MCF 10A (cell line): ENCODE measurements around the gene SPNS1. TPM values are rescaled to one million over a fixed set of nuclear protein-coding genes. Genes with fewer than 3 reads are reported as not detected.
"Not testable (repeated sequence)": the region's sequence is repeated elsewhere in the genome, so short reads cannot be mapped to it uniquely, and the experiment has no call there.

ENCODE experiments used
- BruUV-seq: library from RNA; stranded (reverse); fragments of 400-500 nt; replicated peaks from 2 replicates; lab custom pipeline; 2021; lab: Mats Ljungman, UMichigan
- CTCF ChIA-PET: fragments of 300-600 bp; sonication (Branson Sonifier 250); formaldehyde crosslinking; extraction: SDS; loops from one replicate; lab custom pipeline; 2021; ENCODE audit warnings: antibody characterized with exemption, inconsistent platforms; lab: Yijun Ruan, JAX
- POLR2A ChIA-PET: fragments of 300-600, 350-650 bp; sonication (Branson Sonifier 250); formaldehyde crosslinking; extraction: SDS; loops from one replicate; lab custom pipeline; 2020; ENCODE audit warnings: antibody characterized with exemption, inconsistent platforms; lab: Yijun Ruan, JAX
- DNase-seq: peaks from one replicate; pipeline ENCODE4 v3.0.0-alpha.2; 2018; ENCODE audit not compliant: unreplicated experiment
- H3K27ac Mint-ChIP-seq: one replicate; pipeline ENCODE4 v1.8.0; 2022; ENCODE audit warnings: mild to moderate bottlenecking, low read depth, mixed read lengths; ENCODE audit not compliant: unreplicated experiment
- H3K27me3 Mint-ChIP-seq: one replicate; pipeline ENCODE4 v1.8.0; 2022; ENCODE audit warnings: mixed read lengths; ENCODE audit not compliant: insufficient read depth, unreplicated experiment
- H3K36me3 Mint-ChIP-seq: one replicate; pipeline ENCODE4 v1.8.0; 2022; ENCODE audit warnings: mild to moderate bottlenecking, moderate library complexity, mixed read lengths; ENCODE audit not compliant: insufficient read depth, unreplicated experiment
- H3K4me1 Mint-ChIP-seq: one replicate; pipeline ENCODE4 v1.8.0; 2022; ENCODE audit warnings: mixed read lengths; ENCODE audit not compliant: insufficient read depth, unreplicated experiment
- H3K4me3 Mint-ChIP-seq: one replicate; pipeline ENCODE4 v1.8.0; 2022; ENCODE audit warnings: mild to moderate bottlenecking, moderate library complexity, mixed read lengths; ENCODE audit not compliant: unreplicated experiment
- H3K9me3 Mint-ChIP-seq: one replicate; pipeline ENCODE4 v1.8.0; 2022; ENCODE audit warnings: mixed read lengths; ENCODE audit not compliant: unreplicated experiment
- CTCF ChIP-seq: fragments of 200-600 bp; IDR thresholded peaks from one replicate; pipeline ENCODE4 v1.8.0; 2022; ENCODE audit warnings: antibody characterized with exemption, mild to moderate bottlenecking; ENCODE audit not compliant: unreplicated experiment
- intact Hi-C: fragments of 100-400 bp; cut with micrococcal nuclease; formaldehyde crosslinking; loops from 2 replicates; pipeline ENCODE4 v1.14.1; 2022
- total RNA-seq: library from RNA; stranded (reverse); gene quantifications from 2 replicates; pipeline ENCODE4 v1.2.3, GENCODE V29; 2022

SPNS1 gene
- total RNA-seq, 1 experiment from 2014 or later: 25.2 TPM

- POLR2A ChIA-PET: interaction anchor here (1.1 kb wide), 2 partner anchors 10 to 11 kb away, joined by 3 to 4 read pairs; no protein-coding TSS in a partner anchor
- no peak overlapping the region for H3K4me3 Mint-ChIP-seq
- H3K27me3 Mint-ChIP-seq: no peaks in the 10 kb centered on the region
- DNase-seq: no peak
- CTCF ChIA-PET: interaction anchor here (0.9 to 1.3 kb wide), 2 partner anchors 8 to 10 kb away, joined by 3 to 7 read pairs; no protein-coding TSS in a partner anchor
- BruUV-seq: no TSS peak
- no peaks in the 10 kb centered on the region for H3K36me3 Mint-ChIP-seq
- intact Hi-C loops: no loop called here
- no peak overlapping the region for H3K27ac Mint-ChIP-seq
- H3K9me3 Mint-ChIP-seq: no peaks in the 10 kb centered on the region
- no peaks in the 10 kb centered on the region for H3K4me1 Mint-ChIP-seq
- TF ChIP-seq CTCF: no peak
Observed at GRCh38 chr16:28936784-28937155, 37.8 kb upstream of the SPNS1 start.

GRCh38 chr16:28937222-28937876 is 37.2 kb upstream of the SPNS1 start:
- Mint-ChIP-seq H3K9me3 (no peaks in the 10 kb centered on the region), H3K27ac (no peak overlapping the region), H3K27me3 (no peaks in the 10 kb centered on the region), H3K4me3 (no peak overlapping the region), H3K4me1 (no peaks in the 10 kb centered on the region), H3K36me3 (no peaks in the 10 kb centered on the region)
- ChIA-PET CTCF (interaction anchor here (0.7 to 1.3 kb wide), 2 partner anchors 9 to 91 kb away, joined by 3 to 4 read pairs; partner anchors contain the start of gene TUFM), POLR2A (interaction anchor here (0.6 kb wide), 1 partner anchor 12 kb away, joined by 3 read pairs; no protein-coding TSS in a partner anchor)
- intact Hi-C loops: no loop called here
- no TSS peak for BruUV-seq
- TF ChIP-seq CTCF: no peak
- DNase-seq: no peak

- intact Hi-C loops: no loop called here
- ChIA-PET CTCF (no interaction called here), POLR2A (no interaction called here)
- no peak overlapping the region for H3K4me3 Mint-ChIP-seq
- BruUV-seq: no TSS peak
- no peaks in the 10 kb centered on the region for H3K36me3 Mint-ChIP-seq
- H3K27ac Mint-ChIP-seq: no peak overlapping the region
- H3K27me3 Mint-ChIP-seq: no peaks in the 10 kb centered on the region
- H3K9me3 Mint-ChIP-seq: no peaks in the 10 kb centered on the region
- no peak for DNase-seq
- no peak for TF ChIP-seq CTCF
- no peaks in the 10 kb centered on the region for H3K4me1 Mint-ChIP-seq
Observed at GRCh38 chr16:28938721-28939120, 35.9 kb upstream of the SPNS1 start.

- H3K9me3 Mint-ChIP-seq, H3K4me1 Mint-ChIP-seq, H3K4me3 Mint-ChIP-seq, BruUV-seq, H3K36me3 Mint-ChIP-seq, H3K27ac Mint-ChIP-seq, POLR2A ChIA-PET, intact Hi-C loops, H3K27me3 Mint-ChIP-seq, DNase-seq: not testable (repeated sequence)
- CTCF ChIA-PET: interaction anchor here (0.6 kb wide), 1 partner anchor 734 kb away, joined by 3 read pairs; no protein-coding TSS in a partner anchor
Observed at GRCh38 chr16:28939825-28940224, 34.8 kb upstream of the SPNS1 start.
